Stimulated activated CD8-positive, alpha-beta memory T cell treated with anti-CD3 and anti-CD28 coated beads, Interleukin-15, amount 100 ng/mL, for 48 hours (primary cell): ENCODE results near the gene TSNAX.

ENCODE experiments used
- DNase-seq, 2 donors: peaks; one replicate each; pipeline ENCODE4 v3.0.0-alpha.2; 2020; ENCODE audit warnings: low read depth in 2 of 2

TSNAX gene

GRCh38 chr1:231601824-231602672 lies 73.6 kb downstream of the TSNAX start:
- no peak for DNase-seq

GRCh38 chr1:231602673-231602984 lies 74.2 kb downstream of the TSNAX start:
- no peak for DNase-seq

- no peak for DNase-seq
Observed at GRCh38 chr1:231603598-231604275, 75.3 kb downstream of the TSNAX start.

DNA sequence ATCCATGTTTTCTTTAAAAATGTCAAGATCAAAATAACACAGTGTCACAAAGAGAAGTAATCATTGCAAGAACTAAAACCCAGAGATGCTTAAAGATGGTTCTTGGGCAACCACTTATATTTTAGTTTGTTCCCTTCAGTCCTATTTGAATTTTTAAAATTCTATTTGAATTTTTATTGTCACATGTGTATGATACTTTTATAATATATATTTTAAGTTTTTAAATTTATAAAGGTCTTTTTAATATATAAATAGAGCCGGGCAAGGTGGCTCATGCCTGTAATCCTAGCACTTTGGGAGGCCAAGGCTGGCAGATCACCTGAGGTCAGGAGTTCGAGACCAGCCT lies 75.8 kb downstream of the TSNAX start:
- DNase-seq, result no peak

GRCh38 chr1:231605149-231606100 lies 77.0 kb downstream of the TSNAX start:
- DNase-seq, result no peak

DNA sequence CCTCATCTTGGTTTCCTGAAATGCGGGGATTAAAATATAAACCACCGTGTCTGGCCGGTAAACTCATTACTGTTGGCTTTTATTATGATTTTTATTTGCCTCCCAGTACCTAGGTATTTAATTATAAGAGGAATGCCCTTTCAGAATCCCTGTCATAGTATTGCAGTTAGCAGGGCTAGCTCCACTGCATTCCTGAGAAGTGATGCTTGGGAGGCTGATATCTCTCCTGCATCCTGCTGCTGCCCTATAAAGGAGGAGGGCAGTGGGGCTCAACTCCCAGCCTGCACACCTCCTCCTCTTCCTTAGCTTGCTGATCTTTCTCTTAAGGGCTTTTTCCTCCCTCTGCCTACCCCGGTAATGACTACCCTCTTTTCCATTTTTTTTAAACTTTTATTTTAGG lies 78.2 kb downstream of the TSNAX start:
- no peak for DNase-seq

GRCh38 chr1:231610388-231610787 lies 81.9 kb downstream of the TSNAX start:
- DNase-seq, result no peak

GRCh38 chr1:231611111-231611510 lies 82.6 kb downstream of the TSNAX start:
- no peak for DNase-seq

- no peak for DNase-seq
Observed at GRCh38 chr1:231611851-231612250, 83.4 kb downstream of the TSNAX start.

DNA sequence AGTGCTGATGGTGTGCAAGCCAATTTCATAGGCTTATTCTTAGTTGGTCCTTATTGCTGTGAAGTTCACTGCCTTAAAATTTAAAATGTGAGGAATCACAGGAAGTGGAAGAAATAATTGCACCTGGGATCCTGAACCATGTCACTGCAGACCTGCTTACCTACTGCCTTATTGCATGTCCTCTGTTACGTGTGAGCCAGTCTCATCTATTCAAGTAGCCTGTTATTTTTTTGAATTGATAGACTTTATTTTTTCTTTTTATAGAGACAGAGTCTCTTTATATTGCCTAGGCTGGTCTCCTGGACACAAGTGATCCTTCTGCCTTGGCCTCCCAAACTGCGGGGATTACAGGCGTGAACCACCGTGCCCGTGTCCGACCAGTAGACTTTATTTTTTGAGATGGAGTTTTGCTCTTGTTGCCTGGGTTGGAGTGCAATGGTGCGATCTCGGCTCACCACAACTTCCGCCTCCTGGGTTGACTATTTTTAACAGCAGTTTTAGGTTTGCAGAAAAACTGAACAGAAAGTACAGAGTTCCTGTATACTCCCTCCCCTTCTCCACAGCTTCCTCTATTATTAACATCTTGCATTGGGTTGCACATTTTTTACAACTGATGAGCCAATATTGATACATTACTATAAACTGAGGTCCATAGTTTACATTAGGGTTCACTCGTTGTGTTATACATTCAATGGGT lies 84.1 kb downstream of the TSNAX start:
- DNase-seq, result peak in 1 of 2 donors; percentile 26

GRCh38 chr1:231613419-231614349 lies 85.2 kb downstream of the TSNAX start:
- no peak for DNase-seq
